ENCODE data around the gene PLET1.
"Not testable (repeated sequence)": the region's sequence is repeated elsewhere in the genome, so short reads cannot be mapped to it uniquely, and the experiment has no call there.

The PLET1 gene

GRCh38 chr11:112206071-112206470 is 54.6 kb downstream of the PLET1 start:
- DNase-seq = no peak

- no peak for DNase-seq
These were observed 60.4 kb downstream of the PLET1 start for GRCh38 chr11:112200252-112200651.

DNA sequence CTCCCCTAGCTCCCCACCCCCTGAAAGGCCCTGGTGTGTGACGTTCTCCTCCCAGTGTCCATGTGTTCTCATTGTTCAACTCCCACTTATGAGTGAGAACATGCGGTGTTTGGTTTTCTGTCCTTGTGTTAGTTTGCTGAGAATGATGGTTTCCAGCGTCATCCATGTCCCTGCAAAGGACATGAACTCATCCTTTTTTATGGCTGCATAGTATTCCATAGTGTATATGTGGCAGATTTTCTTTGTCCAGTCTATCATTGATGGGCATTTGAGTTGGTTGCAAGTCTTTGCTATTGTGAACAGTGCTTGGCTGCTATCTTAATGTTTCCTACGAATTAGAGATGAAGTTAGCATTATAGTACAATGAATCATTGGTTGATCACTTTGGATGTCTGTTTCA is 61.6 kb downstream of the PLET1 start:
- not testable (repeated sequence) for DNase-seq

Measured in inflammatory macrophage treated with lipopolysaccharide for 1 hour (primary cell).